Kidney (tissue), 14 donors: ENCODE measurements around the gene KLF1. TPM values are rescaled to one million over a fixed set of nuclear protein-coding genes. Genes with fewer than 3 reads are reported as not detected.

Experiments used
- DNase-seq, 5 donors: peaks; one replicate each; pipeline ENCODE4 v3.0.0-alpha.2; 2013 to 2020
- FAIRE-seq: peaks from 2 replicates; lab custom pipeline; 2012; peaks lifted over from hg19 to GRCh38; lab: Jason Lieb, UNC
- H3K27ac ChIP-seq, 2 donors: one replicate each; pipeline ENCODE4 v1.7.0; 2013; ENCODE audit warnings: low read depth in 2 of 2, low read length in 2 of 2, inconsistent platforms in 1 of 2
- H3K27me3 ChIP-seq: one replicate; pipeline ENCODE4 v1.7.1; 2013; ENCODE audit warnings: low read length, inconsistent platforms; ENCODE audit not compliant: control insufficient read depth, insufficient read depth
- H3K36me3 ChIP-seq, 3 donors: one replicate each; pipeline versions ENCODE4 v1.7.0 to v1.7.1; 2013; ENCODE audit warnings: low read length in 3 of 3, control low read depth in 1 of 3, inconsistent platforms in 1 of 3; ENCODE audit not compliant: insufficient read depth in 3 of 3, control insufficient read depth in 2 of 3
- H3K4me1 ChIP-seq, 3 donors: one replicate each; pipeline versions ENCODE4 v1.7.0 to v1.7.1; 2013; ENCODE audit warnings: low read length in 3 of 3, inconsistent platforms in 1 of 3, low read depth in 1 of 3; ENCODE audit not compliant: control insufficient read depth in 2 of 3, insufficient read depth in 2 of 3
- H3K4me3 ChIP-seq, 3 donors: one replicate each; pipeline versions ENCODE4 v1.7.0 to v1.8.1; 2013; ENCODE audit warnings: low read length in 3 of 3, control low read depth in 1 of 3, inconsistent platforms in 1 of 3
- H3K9ac ChIP-seq, 3 donors: one replicate each; pipeline versions ENCODE4 v1.7.0 to v1.7.1; 2013; ENCODE audit warnings: low read length in 3 of 3, control low read depth in 1 of 3, inconsistent platforms in 1 of 3
- H3K9me3 ChIP-seq, 3 donors: one replicate each; pipeline versions ENCODE4 v1.7.0 to v1.7.1; 2013; ENCODE audit warnings: low read length in 3 of 3, control low read depth in 1 of 3, inconsistent platforms in 1 of 3; ENCODE audit not compliant: control insufficient read depth in 2 of 3, insufficient read depth in 1 of 3
- intact Hi-C: fragments of 100-400 bp; cut with DNase I; formaldehyde crosslinking; loops from one replicate; pipeline ENCODE4 v1.11.1; 2022
- polyA plus RNA-seq: library from polyadenylated mRNA; stranded (reverse); fragments of 350-450 nt; fragmentation: Illumina TruSeq; extraction: RNeasy Lipid Tissue Mini Kit (QIAGEN cat#74804); gene quantifications from one replicate; pipeline ENCODE4 v1.2.3, GENCODE V29; 2014; ENCODE audit warnings: low read depth, low replicate concordance; ENCODE audit not compliant: insufficient read depth
- total RNA-seq: library from RNA; stranded (reverse); fragmentation: NEBNext Ultra II Directional; extraction: Animal tissue kit (Norgen Biotek cat#: 25700); gene quantifications from one replicate; pipeline ENCODE4 v1.2.1, GENCODE V29; 2021
- TF ChIP-seq, protein P1 (sequence below): IDR thresholded peaks from 3 replicates; pipeline ENCODE4 v1.5.1; 2012; ENCODE audit warnings: mild to moderate bottlenecking, moderate library complexity, borderline replicate concordance; ENCODE audit not compliant: insufficient read depth; ENCODE audit errors: extremely low read depth
- donor health status: control.
- donor health status: control.
- donor health status: control.
- donor health status: control.
- donor health status: control.
- donor health status: DM: yes; HTN: yes; CAD: no.
- donor health status: Normal renal cell carcinoma (clear cell type).

The KLF1 gene
- total and polyA plus RNA-seq, 2 donors from 2014 or later: not detected

DNA sequence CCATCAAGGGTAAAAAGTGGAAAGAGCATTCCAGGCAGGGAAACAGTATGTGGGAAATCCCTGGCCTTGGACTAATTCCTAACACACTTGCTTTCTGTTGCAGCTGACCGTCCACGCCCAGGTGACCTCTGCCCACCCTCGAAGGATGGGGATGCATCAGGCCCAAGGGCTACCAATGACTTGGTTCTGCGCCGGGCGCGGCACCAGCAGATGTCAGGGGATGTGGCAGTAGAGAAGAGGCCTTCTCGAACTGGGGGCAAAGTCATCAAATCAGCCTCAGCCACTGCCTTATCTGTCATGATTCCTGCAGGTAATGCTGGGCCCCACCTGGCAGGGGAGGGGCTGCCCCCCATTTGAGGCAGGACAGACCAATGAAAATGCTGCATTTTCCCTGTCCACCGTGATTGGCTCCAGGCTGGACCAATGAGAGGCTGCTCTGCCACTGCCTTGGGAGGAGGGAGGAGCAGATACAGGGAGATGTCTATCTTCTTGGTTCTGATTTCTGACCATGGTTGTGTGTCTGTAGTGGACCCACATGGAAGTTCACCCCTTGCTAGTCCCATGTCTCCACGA is 18.4 kb downstream of the KLF1 start:
- Histone ChIP-seq H3K9ac (no peak overlapping the region), H3K4me1 (peaks cover 0 to 4% (median 0%) of the 10 kb centered on the region in 3 donors), H3K4me3 (no peak overlapping the region), H3K27me3 (no peaks in the 10 kb centered on the region), H3K9me3 (no peaks in the 10 kb centered on the region), H3K27ac (no peak overlapping the region), H3K36me3 (no peaks in the 10 kb centered on the region)
- TF ChIP-seq, protein P1, sequence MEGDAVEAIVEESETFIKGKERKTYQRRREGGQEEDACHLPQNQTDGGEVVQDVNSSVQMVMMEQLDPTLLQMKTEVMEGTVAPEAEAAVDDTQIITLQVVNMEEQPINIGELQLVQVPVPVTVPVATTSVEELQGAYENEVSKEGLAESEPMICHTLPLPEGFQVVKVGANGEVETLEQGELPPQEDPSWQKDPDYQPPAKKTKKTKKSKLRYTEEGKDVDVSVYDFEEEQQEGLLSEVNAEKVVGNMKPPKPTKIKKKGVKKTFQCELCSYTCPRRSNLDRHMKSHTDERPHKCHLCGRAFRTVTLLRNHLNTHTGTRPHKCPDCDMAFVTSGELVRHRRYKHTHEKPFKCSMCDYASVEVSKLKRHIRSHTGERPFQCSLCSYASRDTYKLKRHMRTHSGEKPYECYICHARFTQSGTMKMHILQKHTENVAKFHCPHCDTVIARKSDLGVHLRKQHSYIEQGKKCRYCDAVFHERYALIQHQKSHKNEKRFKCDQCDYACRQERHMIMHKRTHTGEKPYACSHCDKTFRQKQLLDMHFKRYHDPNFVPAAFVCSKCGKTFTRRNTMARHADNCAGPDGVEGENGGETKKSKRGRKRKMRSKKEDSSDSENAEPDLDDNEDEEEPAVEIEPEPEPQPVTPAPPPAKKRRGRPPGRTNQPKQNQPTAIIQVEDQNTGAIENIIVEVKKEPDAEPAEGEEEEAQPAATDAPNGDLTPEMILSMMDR: no peak
- DNase-seq (no peak), FAIRE-seq (no peak)
- intact Hi-C loops: no loop called here

DNA sequence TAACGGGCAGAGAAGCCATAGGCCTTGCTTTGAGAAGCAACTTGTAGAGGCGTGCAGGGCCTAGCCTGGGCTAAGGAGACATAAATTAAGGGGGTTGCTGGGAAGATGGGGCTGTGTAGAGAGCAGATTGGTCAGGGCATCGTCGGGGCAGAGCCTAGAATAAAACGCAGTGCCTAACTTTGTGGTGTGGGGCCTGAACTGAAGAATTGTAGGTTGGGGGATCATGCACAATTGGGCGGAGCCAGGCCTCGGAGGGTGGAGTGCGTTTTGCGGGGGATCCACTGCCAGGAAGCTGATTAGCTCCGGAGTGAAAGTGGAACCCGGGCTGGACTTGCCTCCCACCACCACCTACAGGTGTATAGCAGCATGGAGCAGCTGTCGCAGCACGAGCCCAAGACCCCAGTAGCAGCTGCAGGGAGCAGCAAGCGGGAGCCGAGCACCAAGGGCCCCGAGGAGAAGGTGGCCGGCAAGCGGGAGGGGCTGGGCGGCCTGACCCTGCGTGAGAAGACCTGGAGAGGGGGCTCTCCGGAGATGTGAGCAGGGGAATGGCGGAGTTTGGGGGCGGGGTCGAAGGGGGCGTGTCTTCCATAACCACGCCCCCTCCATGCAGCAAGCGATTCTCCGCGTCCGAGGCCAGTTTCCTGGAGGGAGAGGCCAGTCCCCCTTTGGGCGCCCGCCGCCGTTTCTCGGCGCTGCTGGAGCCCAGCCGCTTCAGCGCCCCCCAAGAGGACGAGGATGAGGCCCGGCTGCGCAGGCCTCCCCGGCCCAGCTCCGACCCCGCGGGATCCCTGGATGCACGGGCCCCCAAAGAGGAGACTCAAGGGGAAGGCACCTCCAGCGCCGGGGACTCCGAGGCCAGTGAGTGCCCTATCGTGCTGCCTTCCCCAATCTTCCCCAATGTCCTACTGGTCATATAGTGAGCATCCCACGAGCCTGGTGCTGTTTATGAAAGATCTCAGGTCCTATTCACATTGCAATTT is 19.6 kb downstream of the KLF1 start:
- Histone ChIP-seq H3K36me3 (no peaks in the 10 kb centered on the region), H3K9ac (no peak overlapping the region), H3K27me3 (no peaks in the 10 kb centered on the region), H3K4me3 (peak overlapping the region; percentile 44 to 53 (median 48)), H3K4me1 (peaks cover 0 to 4% (median 0%) of the 10 kb centered on the region in 3 donors), H3K27ac (no peak overlapping the region), H3K9me3 (no peaks in the 10 kb centered on the region)
- FAIRE-seq (no peak), DNase-seq (peak; percentile 81 to 93 (median 92))
- TF ChIP-seq, protein P1: no peak
- intact Hi-C loops: no loop called here

DNA sequence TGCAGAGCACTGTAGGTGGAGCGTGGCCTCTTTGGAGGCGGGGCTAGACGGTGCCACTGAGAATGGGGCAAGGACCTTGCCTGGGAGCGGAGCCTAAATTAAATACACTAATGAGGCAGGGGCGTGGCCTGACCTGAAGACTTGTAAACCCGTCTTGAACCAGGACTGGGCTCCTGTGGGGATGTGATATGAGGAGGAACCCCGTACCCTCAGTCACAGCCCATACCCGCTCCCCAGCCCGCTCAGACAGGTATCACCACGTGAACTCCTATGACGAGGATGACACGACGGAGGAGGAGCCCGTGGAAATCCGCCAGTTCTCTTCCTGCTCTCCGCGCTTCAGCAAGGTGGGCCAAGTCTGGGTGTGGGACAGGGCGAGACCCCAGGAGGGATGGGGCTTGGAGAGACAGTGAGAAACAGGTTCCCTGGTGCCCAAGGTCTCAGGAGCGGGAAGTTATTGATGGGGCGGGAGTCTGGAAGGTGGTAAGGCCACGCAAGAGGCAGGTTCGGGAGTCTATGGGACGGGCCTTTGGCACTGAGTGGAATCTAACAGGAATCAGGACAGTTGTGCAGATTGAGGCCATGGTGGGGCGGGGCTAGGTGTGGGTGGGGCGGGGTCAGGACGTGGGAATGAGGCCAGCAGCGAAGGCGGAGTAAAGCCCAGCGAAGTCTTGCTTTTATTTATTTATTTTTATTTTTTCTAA is 20.4 kb downstream of the KLF1 start:
- Histone ChIP-seq H3K27ac (no peak overlapping the region), H3K9ac (no peak overlapping the region), H3K9me3 (no peaks in the 10 kb centered on the region), H3K27me3 (no peaks in the 10 kb centered on the region), H3K4me3 (no peak overlapping the region), H3K36me3 (no peaks in the 10 kb centered on the region), H3K4me1 (peaks cover 0 to 4% (median 0%) of the 10 kb centered on the region in 3 donors)
- intact Hi-C loops: no loop called here
- FAIRE-seq: no peak
- TF ChIP-seq, protein P1: no peak
- DNase-seq: peak in 1 of 5 donors; percentile 64
